GM23338 (cell line): ENCODE data around the gene LRIT2. TPM values are rescaled to one million over a fixed set of nuclear protein-coding genes. Genes with fewer than 3 reads are reported as not detected.
"Not testable (repeated sequence)": the region's sequence is repeated elsewhere in the genome, so short reads cannot be mapped to it uniquely, and the experiment has no call there.

ENCODE experiments used
- ATAC-seq: fragments of 200-7000 bp; cut with Tn5 transposase; 3 replicates; pipeline ENCODE4 v1.9.1; 2020
- DNase-seq: peaks from one replicate; pipeline ENCODE4 v3.0.0-alpha.2; 2015; ENCODE audit warnings: low spot score
- H2AFZ ChIP-seq: fragments of 200-600 bp; sonication (generic); 2 replicates; pipeline ENCODE4 v1.8.0; 2016; ENCODE audit warnings: antibody characterized with exemption, mild to moderate bottlenecking, moderate library complexity
- H3F3A ChIP-seq: fragments of 200-600 bp; sonication (generic); replicated peaks from 2 replicates; pipeline ENCODE4 v1.8.0; 2017; ENCODE audit warnings: antibody characterized with exemption, mixed run types, low read depth
- H3K27ac ChIP-seq: fragments of 200-600 bp; sonication (generic); 2 replicates; pipeline ENCODE4 v1.6.1; 2016; ENCODE audit warnings: low read depth
- H3K27me3 ChIP-seq: fragments of 200-600 bp; sonication (generic); 2 replicates; pipeline ENCODE4 v1.8.0; 2016; ENCODE audit warnings: mild to moderate bottlenecking, mixed run types, moderate library complexity; ENCODE audit not compliant: insufficient read depth
- H3K36me3 ChIP-seq: fragments of 200-600 bp; sonication (generic); 2 replicates; pipeline ENCODE4 v1.8.0; 2016; ENCODE audit warnings: mild to moderate bottlenecking; ENCODE audit not compliant: insufficient read depth
- H3K4me1 ChIP-seq: fragments of 200-600 bp; sonication (generic); 2 replicates; pipeline ENCODE4 v1.8.0; 2016; ENCODE audit warnings: mild to moderate bottlenecking, moderate library complexity; ENCODE audit not compliant: insufficient read depth
- H3K4me2 ChIP-seq: fragments of 200-600 bp; sonication (generic); 2 replicates; pipeline ENCODE4 v1.7.1; 2017; ENCODE audit warnings: mixed run types
- H3K4me3 ChIP-seq: fragments of 200-600 bp; sonication (generic); 2 replicates; pipeline ENCODE4 v1.6.1; 2016; ENCODE audit warnings: mixed run types
- H3K79me2 ChIP-seq: fragments of 200-600 bp; sonication (generic); replicated peaks from 2 replicates; pipeline ENCODE4 v1.8.0; 2017; ENCODE audit warnings: mild to moderate bottlenecking; ENCODE audit not compliant: insufficient read depth
- H3K9me2 ChIP-seq: fragments of 200-600 bp; sonication (generic); 2 replicates; pipeline ENCODE4 v1.8.0; 2017; ENCODE audit not compliant: insufficient read depth
- H4K20me1 ChIP-seq: fragments of 200-600 bp; sonication (generic); replicated peaks from 2 replicates; pipeline ENCODE4 v1.8.0; 2017; ENCODE audit warnings: mild to moderate bottlenecking; ENCODE audit not compliant: insufficient read depth
- H3K27ac Mint-ChIP-seq: 2 replicates; pipeline ENCODE4 v1.8.0; 2020; ENCODE audit warnings: inconsistent platforms, mild to moderate bottlenecking, moderate library complexity, mixed read lengths
- H3K27me3 Mint-ChIP-seq: 3 replicates; pipeline ENCODE4 v1.8.0; 2022; ENCODE audit warnings: low read depth, mild to moderate bottlenecking, moderate library complexity, mixed read lengths, inconsistent platforms; ENCODE audit not compliant: insufficient read depth, poor library complexity
- H3K36me3 Mint-ChIP-seq: 3 replicates; pipeline ENCODE4 v1.8.0; 2021; ENCODE audit warnings: low read depth, mild to moderate bottlenecking, inconsistent platforms, moderate library complexity, mixed read lengths
- H3K4me1 Mint-ChIP-seq: 3 replicates; pipeline ENCODE4 v1.8.0; 2020; ENCODE audit warnings: mild to moderate bottlenecking, inconsistent platforms, mixed read lengths
- H3K4me3 Mint-ChIP-seq: 3 replicates; pipeline ENCODE4 v1.8.0; 2021; ENCODE audit warnings: moderate library complexity, mild to moderate bottlenecking, inconsistent platforms, mixed read lengths
- H3K9me3 Mint-ChIP-seq: 3 replicates; pipeline ENCODE4 v1.8.0; 2020; ENCODE audit warnings: moderate library complexity, mild to moderate bottlenecking, inconsistent platforms, mixed read lengths
- ETS1 ChIP-seq: IDR thresholded peaks from 2 replicates; pipeline ENCODE4 v1.6.1; 2016; ENCODE audit warnings: antibody characterized with exemption
- EZH2phosphoT487 ChIP-seq: fragments of 200-600 bp; sonication (generic); IDR thresholded peaks from one replicate; pipeline ENCODE4 v1.8.1; 2018; ENCODE audit warnings: antibody characterized with exemption; ENCODE audit not compliant: unreplicated experiment
- POLR2AphosphoS5 ChIP-seq: IDR thresholded peaks from 2 replicates; pipeline ENCODE4 v1.6.1; 2016; ENCODE audit warnings: antibody characterized with exemption, low read depth
- STAT1 ChIP-seq: IDR thresholded peaks from one replicate; pipeline ENCODE4 v1.6.1; 2016; ENCODE audit warnings: antibody characterized with exemption; ENCODE audit not compliant: unreplicated experiment
- ZNF114 ChIP-seq: fragments of 250-450 bp; sonication (Bioruptor Pico); IDR thresholded peaks from 2 replicates; pipeline ENCODE4 v1.5.0; 2020; ENCODE audit warnings: mild to moderate bottlenecking, moderate library complexity
- polyA plus RNA-seq: library from polyadenylated mRNA; unstranded; fragments of >200 nt; fragmentation: Nextera tagmentation; extraction: Ambion mirVana; gene quantifications from 2 replicates; pipeline ENCODE4 v1.2.1, GENCODE V29; 2016
- total RNA-seq: library from RNA; depleted of rRNA; stranded (reverse); fragments of >200 nt; shearing (Covaris generic); gene quantifications from 2 replicates; pipeline ENCODE4 v1.2.3, GENCODE V29; 2014; rRNA removed

LRIT2 gene
- total and polyA plus RNA-seq, 2 experiments from 2014 or later: not detected

GRCh38 chr10:84172467-84173356, 52.6 kb downstream of the LRIT2 start:
- no peak overlapping the region for H3K4me3 ChIP-seq
- DNase-seq (no peak), ATAC-seq (no peak)
- TF ChIP-seq EZH2phosphoT487 (no peak), ETS1 (no peak), POLR2AphosphoS5 (no peak), ZNF114 (CRISPR knock-in tag) (no peak), STAT1 (no peak)
- no peaks in the 10 kb centered on the region for H3K36me3 ChIP-seq
- no peaks in the 10 kb centered on the region; the same call in 1 of the 2 replicates for H3K9me2 ChIP-seq
- H3K79me2 ChIP-seq: no peaks in the 10 kb centered on the region
- H2AFZ ChIP-seq: no peak overlapping the region
- H3K4me1 Mint-ChIP-seq: peaks cover 4% of the 10 kb centered on the region; the same call in 1 of the 3 replicates
- no peaks in the 10 kb centered on the region for H3K4me1 ChIP-seq
- no peaks in the 10 kb centered on the region for H3F3A ChIP-seq
- H4K20me1 ChIP-seq: no peaks in the 10 kb centered on the region; the same call in 1 of the 2 replicates
- H3K27me3 ChIP-seq: no peaks in the 10 kb centered on the region
- H3K27ac Mint-ChIP-seq: no peak overlapping the region
- H3K27ac ChIP-seq: no peak overlapping the region
- no peak overlapping the region for H3K4me3 Mint-ChIP-seq
- no peaks in the 10 kb centered on the region for H3K36me3 Mint-ChIP-seq
- H3K9me3 Mint-ChIP-seq: no peaks in the 10 kb centered on the region; the same call in 1 of the 3 replicates
- H3K27me3 Mint-ChIP-seq: peaks cover 3% of the 10 kb centered on the region
- no peak overlapping the region for H3K4me2 ChIP-seq

GRCh38 chr10:84171700-84172466, 53.5 kb downstream of the LRIT2 start:
- H3K4me2 ChIP-seq, H3K27ac Mint-ChIP-seq, H3K4me1 ChIP-seq, H3K4me3 ChIP-seq, H3K9me2 ChIP-seq, H3K4me3 Mint-ChIP-seq, H3F3A ChIP-seq, H3K27me3 ChIP-seq, DNase-seq, H3K9me3 Mint-ChIP-seq, H3K27me3 Mint-ChIP-seq, H3K36me3 ChIP-seq, ATAC-seq, H3K36me3 Mint-ChIP-seq, H3K79me2 ChIP-seq, H2AFZ ChIP-seq, H3K27ac ChIP-seq, H4K20me1 ChIP-seq, H3K4me1 Mint-ChIP-seq: not testable (repeated sequence)

GRCh38 chr10:84171237-84171636, 54.1 kb downstream of the LRIT2 start:
- H3K27me3 Mint-ChIP-seq, H3K4me2 ChIP-seq, H3K27ac ChIP-seq, H3K36me3 ChIP-seq, H2AFZ ChIP-seq, H3K27ac Mint-ChIP-seq, H3F3A ChIP-seq, H3K9me3 Mint-ChIP-seq, H3K4me3 ChIP-seq, DNase-seq, ATAC-seq, H3K4me1 ChIP-seq, H3K4me1 Mint-ChIP-seq, H3K36me3 Mint-ChIP-seq, H3K9me2 ChIP-seq, H3K27me3 ChIP-seq, H3K4me3 Mint-ChIP-seq, H4K20me1 ChIP-seq, H3K79me2 ChIP-seq: not testable (repeated sequence)

Other genes with a start within 250 kb of the LRIT2 start
- gene GHITM, start 86.0 kb downstream of the LRIT2 start, total RNA-seq: 105 and 106 TPM in 2 replicates
- 95.9 and 97.1 TPM in 2 replicates for gene GHITM, start 86.0 kb downstream of the LRIT2 start, polyA plus RNA-seq
- not detected in 2 replicates for gene GPR15LG, start 51.7 kb downstream of the LRIT2 start, total RNA-seq
- gene GPR15LG, start 51.7 kb downstream of the LRIT2 start, polyA plus RNA-seq: not detected in 2 replicates
- gene CDHR1, start 31.0 kb downstream of the LRIT2 start, total RNA-seq: 6.6 and 6.7 TPM in 2 replicates
- 3.2 TPM in 2 replicates for gene CDHR1, start 31.0 kb downstream of the LRIT2 start, polyA plus RNA-seq
- gene LRIT1, start 16.0 kb upstream of the LRIT2 start, total RNA-seq: 0.07 TPM in 1 of 2 replicates, not detected in the other
- gene LRIT1, start 16.0 kb upstream of the LRIT2 start, polyA plus RNA-seq: not detected in 2 replicates
- gene RGR, start 19.5 kb upstream of the LRIT2 start, total RNA-seq: not detected in 2 replicates
- not detected in 2 replicates for gene RGR, start 19.5 kb upstream of the LRIT2 start, polyA plus RNA-seq
- 30.6 and 33.8 TPM in 2 replicates for gene CCSER2, start 103.0 kb upstream of the LRIT2 start, total RNA-seq
- 25.4 and 37.2 TPM in 2 replicates for gene CCSER2, start 103.0 kb upstream of the LRIT2 start, polyA plus RNA-seq